ENCODE measurements around the gene CACNA2D3.

- no peak for TF ChIP-seq POLR2AphosphoS5 (IDR thresholded peaks at IDR 0.05)
- no peak for TF ChIP-seq REST (IDR thresholded peaks at IDR 0.05; ENCODE audit: borderline replicate concordance)
- no peak for TF ChIP-seq CTCF (IDR thresholded peaks at IDR 0.05; ENCODE audit: poor library complexity, severe bottlenecking)
- no peak for TF ChIP-seq EP300 (conservative IDR thresholded peaks at IDR 0.05; ENCODE audit: poor library complexity, severe bottlenecking)
Measured at GRCh38 chr3:54515441-54516213, 393.3 kb downstream of the CACNA2D3 start.

All from neural cell (in vitro differentiated cells).